Neuron (in vitro differentiated cells): ENCODE results near the gene LDLRAD4.
A peak's percentile ranks its signal among the peaks of the same experiment; 100 is the strongest.

Source experiments
- H2AFZ ChIP-seq: one replicate; pipeline ENCODE4 v1.6.1; 2013; ENCODE audit warnings: low read depth, mild to moderate bottlenecking, inconsistent platforms, low read length, moderate library complexity
- H3K27me3 ChIP-seq: one replicate; pipeline ENCODE4 v1.6.1; 2013; ENCODE audit warnings: low read length; ENCODE audit not compliant: insufficient read depth
- H3K36me3 ChIP-seq: one replicate; pipeline ENCODE4 v1.6.1; 2013; ENCODE audit warnings: low read length; ENCODE audit not compliant: insufficient read depth
- H3K4me1 ChIP-seq: one replicate; pipeline ENCODE4 v1.6.1; 2013; ENCODE audit warnings: low read length; ENCODE audit not compliant: insufficient read depth
- H3K4me3 ChIP-seq: 2 replicates; pipeline ENCODE4 v1.5.1; 2013; ENCODE audit warnings: mild to moderate bottlenecking, low read length, moderate library complexity
- H3K9me3 ChIP-seq: one replicate; pipeline ENCODE4 v1.6.1; 2013; ENCODE audit warnings: low read length

LDLRAD4 gene

DNA sequence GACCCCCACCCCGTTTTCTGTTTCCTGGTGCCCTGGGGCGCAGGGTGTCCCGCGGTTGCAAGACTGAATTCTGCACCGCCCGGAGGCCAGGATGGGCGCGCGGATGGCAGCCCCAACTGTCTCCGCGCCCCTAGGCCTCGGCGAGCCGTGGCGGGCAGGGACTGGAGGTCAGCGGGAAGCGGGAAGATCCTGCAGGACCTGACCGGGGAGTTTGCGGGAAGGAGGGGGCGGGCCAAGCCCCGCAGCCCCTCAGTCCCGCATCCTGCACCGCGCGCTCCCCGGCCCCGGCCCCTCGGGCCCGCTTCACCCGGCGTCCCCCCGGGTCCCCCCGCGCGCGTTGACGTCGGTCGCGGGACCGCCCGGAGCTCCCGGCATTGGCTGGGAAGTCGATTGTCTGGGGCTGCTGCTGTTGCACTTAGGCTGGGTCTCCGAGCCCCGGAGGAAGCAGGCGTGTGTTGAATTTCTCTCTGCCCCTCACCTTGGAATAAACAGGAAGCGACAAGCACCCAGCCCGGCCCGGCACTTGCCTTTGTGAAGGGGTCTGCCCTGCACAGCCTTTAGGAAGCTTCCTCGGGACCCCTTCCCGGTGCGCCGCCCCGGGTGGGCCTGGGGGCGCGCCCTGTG lies at the start of gene LDLRAD4:
TSS of gene LDLRAD4 (plus strand) at position 393 of the 624 bp plus-strand sequence.
- Histone ChIP-seq H3K27me3 (peaks cover 73% of the 10 kb centered on the region), H2AFZ (peak within 1 kb of the TSS; percentile 77), H3K36me3 (no peaks in the 10 kb centered on the region), H3K4me1 (peaks cover 18% of the 10 kb centered on the region), H3K4me3 (peak within 1 kb of the TSS; percentile 48), H3K9me3 (no peaks in the 10 kb centered on the region)

GRCh38 chr18:13173578-13174145 lies 44.9 kb upstream of the LDLRAD4 start:
- H2AFZ ChIP-seq: no peak overlapping the region
- no peaks in the 10 kb centered on the region for H3K4me1 ChIP-seq
- no peaks in the 10 kb centered on the region for H3K36me3 ChIP-seq
- H3K27me3 ChIP-seq: peaks cover 3% of the 10 kb centered on the region
- no peaks in the 10 kb centered on the region for H3K9me3 ChIP-seq
- no peak overlapping the region for H3K4me3 ChIP-seq

- Histone ChIP-seq H3K9me3 (no peaks in the 10 kb centered on the region), H3K4me3 (no peak overlapping the region), H3K4me1 (no peaks in the 10 kb centered on the region), H3K36me3 (no peaks in the 10 kb centered on the region), H2AFZ (no peak overlapping the region), H3K27me3 (peaks cover 3% of the 10 kb centered on the region)
Measured at GRCh38 chr18:13175266-13175665, 43.3 kb upstream of the LDLRAD4 start.

GRCh38 chr18:13175754-13176210 lies 42.8 kb upstream of the LDLRAD4 start:
- no peak overlapping the region for H2AFZ ChIP-seq
- no peaks in the 10 kb centered on the region for H3K36me3 ChIP-seq
- H3K4me1 ChIP-seq: no peaks in the 10 kb centered on the region
- no peaks in the 10 kb centered on the region for H3K9me3 ChIP-seq
- no peak overlapping the region for H3K4me3 ChIP-seq
- H3K27me3 ChIP-seq: peaks cover 3% of the 10 kb centered on the region

GRCh38 chr18:13176847-13177246 lies 41.7 kb upstream of the LDLRAD4 start:
- no peaks in the 10 kb centered on the region for H3K36me3 ChIP-seq
- H2AFZ ChIP-seq: no peak overlapping the region
- H3K4me3 ChIP-seq: no peak overlapping the region
- H3K9me3 ChIP-seq: no peaks in the 10 kb centered on the region
- H3K4me1 ChIP-seq: no peaks in the 10 kb centered on the region
- H3K27me3 ChIP-seq: peaks cover 3% of the 10 kb centered on the region

DNA sequence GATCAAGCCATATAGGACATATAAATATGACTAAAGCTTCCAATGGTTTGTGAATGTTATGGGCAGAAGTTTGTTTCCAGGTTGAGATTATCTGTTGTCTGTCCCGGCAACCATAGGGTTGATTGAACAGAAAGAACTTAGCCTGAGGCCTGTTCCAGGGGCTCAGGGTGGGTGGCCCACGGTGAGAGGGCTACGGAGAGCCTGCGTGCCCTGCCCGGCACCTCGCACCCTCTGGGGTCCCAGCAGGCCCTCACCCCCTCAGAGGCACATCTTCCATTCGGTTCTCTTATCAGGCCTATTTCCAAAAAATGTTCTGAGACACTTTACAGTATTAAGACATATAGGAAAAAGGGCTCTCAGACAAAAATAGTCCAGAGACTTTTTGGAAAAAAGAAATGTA lies 40.4 kb upstream of the LDLRAD4 start:
- H3K4me1 ChIP-seq: no peaks in the 10 kb centered on the region
- no peaks in the 10 kb centered on the region for H3K9me3 ChIP-seq
- H2AFZ ChIP-seq: no peak overlapping the region
- H3K4me3 ChIP-seq: no peak overlapping the region
- H3K36me3 ChIP-seq: no peaks in the 10 kb centered on the region
- H3K27me3 ChIP-seq: peaks cover 3% of the 10 kb centered on the region

DNA sequence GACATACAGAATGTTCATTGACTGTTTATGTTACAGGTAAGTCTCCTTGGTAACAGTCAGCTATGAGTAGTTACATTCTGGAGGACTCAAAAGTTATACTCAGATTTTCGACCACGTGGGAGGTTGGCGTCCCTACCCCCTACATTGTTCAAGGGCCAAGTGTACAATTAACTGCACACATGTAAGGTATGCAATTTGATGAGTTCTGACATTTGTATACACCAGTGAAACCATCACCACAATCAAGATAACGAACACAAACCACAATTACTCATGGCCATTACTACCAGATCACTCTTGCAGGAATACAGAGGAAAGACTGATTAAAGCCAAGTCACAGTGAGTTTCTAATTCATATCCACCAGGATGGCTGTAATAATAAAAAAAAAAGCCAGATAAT lies 39.6 kb upstream of the LDLRAD4 start:
- H3K9me3 ChIP-seq: no peaks in the 10 kb centered on the region
- no peak overlapping the region for H2AFZ ChIP-seq
- H3K27me3 ChIP-seq: peaks cover 2% of the 10 kb centered on the region
- no peaks in the 10 kb centered on the region for H3K4me1 ChIP-seq
- H3K36me3 ChIP-seq: no peaks in the 10 kb centered on the region
- no peak overlapping the region for H3K4me3 ChIP-seq

DNA sequence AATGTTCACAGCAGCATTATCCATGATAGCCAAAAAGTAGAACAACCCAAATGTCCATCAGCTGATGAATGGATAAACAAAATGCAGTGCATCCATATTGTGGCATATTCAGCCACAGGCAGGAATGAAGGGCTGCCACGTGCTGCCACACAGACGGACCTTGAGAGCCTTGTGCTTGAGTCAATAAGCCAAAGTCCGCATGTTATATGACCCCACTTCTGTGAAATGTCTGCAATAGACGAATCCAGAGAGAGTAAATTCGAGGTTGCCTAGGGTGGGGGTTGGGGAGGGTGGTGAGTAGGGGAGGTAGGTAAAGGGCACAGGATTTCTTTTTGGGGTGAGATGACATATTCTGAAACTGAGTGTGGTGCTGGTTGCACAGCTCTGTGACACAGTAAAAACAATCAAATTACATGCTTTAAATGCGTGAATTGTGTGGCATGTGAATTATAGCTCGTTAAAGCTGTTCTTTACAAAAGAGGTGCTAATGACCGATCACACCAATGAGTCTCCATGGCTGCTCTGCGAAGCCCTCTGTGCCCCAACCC lies 38.9 kb upstream of the LDLRAD4 start:
- H3K4me3 ChIP-seq: no peak overlapping the region
- H3K9me3 ChIP-seq: no peaks in the 10 kb centered on the region
- H2AFZ ChIP-seq: no peak overlapping the region
- peaks cover 2% of the 10 kb centered on the region for H3K27me3 ChIP-seq
- no peaks in the 10 kb centered on the region for H3K36me3 ChIP-seq
- H3K4me1 ChIP-seq: no peaks in the 10 kb centered on the region

GRCh38 chr18:13180614-13181375 lies 37.8 kb upstream of the LDLRAD4 start:
- no peaks in the 10 kb centered on the region for H3K9me3 ChIP-seq

DNA sequence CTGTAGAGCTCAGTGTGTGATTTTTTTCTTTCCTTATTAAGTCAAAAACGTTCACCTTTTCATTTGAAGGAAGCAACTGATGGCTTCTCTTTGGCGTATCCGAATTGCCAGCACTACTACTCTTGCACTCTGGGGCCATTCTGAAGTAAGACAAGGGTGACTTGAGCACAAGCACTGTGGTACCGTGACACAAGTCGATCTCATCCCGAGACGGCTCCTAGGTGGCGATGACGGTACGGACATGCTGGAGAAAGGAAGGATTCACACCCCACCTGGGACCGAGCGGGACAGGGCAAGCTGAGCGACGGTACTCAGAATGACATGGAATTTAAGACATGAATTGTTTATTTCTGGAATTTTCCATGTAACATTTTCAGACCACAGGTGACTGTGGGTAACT lies 36.8 kb upstream of the LDLRAD4 start:
- no peak overlapping the region for H2AFZ ChIP-seq

More at GRCh38 chr18:13180614-13181375, 37.8 kb upstream of the LDLRAD4 start:
- Histone ChIP-seq H3K4me3 (no peak overlapping the region), H3K36me3 (no peaks in the 10 kb centered on the region), H3K27me3 (peaks cover 9% of the 10 kb centered on the region), H2AFZ (no peak overlapping the region), H3K4me1 (no peaks in the 10 kb centered on the region)

DNA sequence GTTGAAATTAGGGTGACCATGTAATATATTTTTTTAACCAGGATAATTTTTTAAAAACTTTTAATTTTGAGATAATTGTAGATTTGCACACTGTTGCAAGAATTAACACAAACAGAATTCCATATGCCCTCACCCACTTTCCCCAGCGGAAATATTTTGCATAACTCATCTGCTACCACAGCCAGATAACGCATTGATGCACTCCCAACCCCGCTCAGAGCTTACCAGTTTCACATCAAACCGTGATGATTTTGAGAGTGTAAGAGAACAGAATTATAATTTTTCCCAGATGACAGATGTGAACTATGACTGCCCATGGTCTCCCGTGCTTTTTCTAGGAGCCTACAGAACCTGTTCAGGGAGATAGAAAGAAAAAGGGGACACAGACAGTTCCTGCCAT lies 35.2 kb upstream of the LDLRAD4 start:
- H3K4me1 ChIP-seq: no peaks in the 10 kb centered on the region
- no peaks in the 10 kb centered on the region for H3K9me3 ChIP-seq
- H3K27me3 ChIP-seq: peaks cover 9% of the 10 kb centered on the region
- H3K4me3 ChIP-seq: no peak overlapping the region
- H2AFZ ChIP-seq: no peak overlapping the region
- H3K36me3 ChIP-seq: no peaks in the 10 kb centered on the region

More for the DNA sequence above, 36.8 kb upstream of the LDLRAD4 start:
- H3K4me3 ChIP-seq: no peak overlapping the region
- H3K36me3 ChIP-seq: no peaks in the 10 kb centered on the region
- peaks cover 9% of the 10 kb centered on the region for H3K27me3 ChIP-seq
- H3K9me3 ChIP-seq: no peaks in the 10 kb centered on the region
- H3K4me1 ChIP-seq: no peaks in the 10 kb centered on the region

- no peak overlapping the region for H2AFZ ChIP-seq
- H3K27me3 ChIP-seq: peaks cover 9% of the 10 kb centered on the region
- H3K9me3 ChIP-seq: no peaks in the 10 kb centered on the region
- no peak overlapping the region for H3K4me3 ChIP-seq
- no peaks in the 10 kb centered on the region for H3K4me1 ChIP-seq
- no peaks in the 10 kb centered on the region for H3K36me3 ChIP-seq
Measured at GRCh38 chr18:13183790-13184189, 34.8 kb upstream of the LDLRAD4 start.

- Histone ChIP-seq H2AFZ (no peak overlapping the region), H3K36me3 (no peaks in the 10 kb centered on the region), H3K4me3 (no peak overlapping the region), H3K9me3 (no peaks in the 10 kb centered on the region), H3K4me1 (no peaks in the 10 kb centered on the region), H3K27me3 (peaks cover 9% of the 10 kb centered on the region)
Measured at GRCh38 chr18:13184396-13184795, 34.2 kb upstream of the LDLRAD4 start.
